Glutamatergic neuron (in vitro differentiated cells): ENCODE measurements around the gene SNU13. TPM values are rescaled to one million over a fixed set of nuclear protein-coding genes. Genes with fewer than 3 reads are reported as not detected.
"Not testable (repeated sequence)": the region's sequence is repeated elsewhere in the genome, so short reads cannot be mapped to it uniquely, and the experiment has no call there.

ENCODE experiments used
- DNase-seq: peaks from one replicate; pipeline ENCODE4 v3.0.0; 2022
- H3K27ac Mint-ChIP-seq: one replicate; pipeline ENCODE4 v1.8.0; 2020; ENCODE audit warnings: mild to moderate bottlenecking, mixed read lengths, inconsistent platforms; ENCODE audit not compliant: unreplicated experiment
- H3K27me3 Mint-ChIP-seq: one replicate; pipeline ENCODE4 v1.8.0; 2020; ENCODE audit warnings: mild to moderate bottlenecking, moderate library complexity, mixed read lengths, inconsistent platforms; ENCODE audit not compliant: unreplicated experiment
- H3K36me3 Mint-ChIP-seq: one replicate; pipeline ENCODE4 v1.8.0; 2020; ENCODE audit warnings: mild to moderate bottlenecking, mixed read lengths, inconsistent platforms; ENCODE audit not compliant: unreplicated experiment
- H3K4me1 Mint-ChIP-seq: one replicate; pipeline ENCODE4 v1.8.0; 2020; ENCODE audit warnings: mild to moderate bottlenecking, low read depth, mixed read lengths, inconsistent platforms; ENCODE audit not compliant: unreplicated experiment
- H3K4me3 Mint-ChIP-seq: one replicate; pipeline ENCODE4 v1.8.0; 2020; ENCODE audit warnings: mild to moderate bottlenecking, mixed read lengths, inconsistent platforms; ENCODE audit not compliant: unreplicated experiment
- H3K9me3 Mint-ChIP-seq: one replicate; pipeline ENCODE4 v1.8.0; 2020; ENCODE audit warnings: mild to moderate bottlenecking, moderate library complexity, mixed read lengths, inconsistent platforms; ENCODE audit not compliant: unreplicated experiment
- CTCF ChIP-seq: fragments of 200-600 bp; sonication (generic); IDR thresholded peaks from one replicate; pipeline ENCODE4 v1.5.0; 2021; ENCODE audit not compliant: partially characterized antibody, unreplicated experiment
- total RNA-seq: library from RNA; stranded (reverse); fragmentation: NEBNext Ultra II Directional; extraction: Animal tissue kit (Norgen Biotek cat#: 25700); gene quantifications from one replicate; pipeline ENCODE4 v1.2.1, GENCODE V29; 2021; ENCODE audit not compliant: unreplicated experiment

The SNU13 gene
- total RNA-seq, 1 donor from 2014 or later = 93.5 TPM

DNA sequence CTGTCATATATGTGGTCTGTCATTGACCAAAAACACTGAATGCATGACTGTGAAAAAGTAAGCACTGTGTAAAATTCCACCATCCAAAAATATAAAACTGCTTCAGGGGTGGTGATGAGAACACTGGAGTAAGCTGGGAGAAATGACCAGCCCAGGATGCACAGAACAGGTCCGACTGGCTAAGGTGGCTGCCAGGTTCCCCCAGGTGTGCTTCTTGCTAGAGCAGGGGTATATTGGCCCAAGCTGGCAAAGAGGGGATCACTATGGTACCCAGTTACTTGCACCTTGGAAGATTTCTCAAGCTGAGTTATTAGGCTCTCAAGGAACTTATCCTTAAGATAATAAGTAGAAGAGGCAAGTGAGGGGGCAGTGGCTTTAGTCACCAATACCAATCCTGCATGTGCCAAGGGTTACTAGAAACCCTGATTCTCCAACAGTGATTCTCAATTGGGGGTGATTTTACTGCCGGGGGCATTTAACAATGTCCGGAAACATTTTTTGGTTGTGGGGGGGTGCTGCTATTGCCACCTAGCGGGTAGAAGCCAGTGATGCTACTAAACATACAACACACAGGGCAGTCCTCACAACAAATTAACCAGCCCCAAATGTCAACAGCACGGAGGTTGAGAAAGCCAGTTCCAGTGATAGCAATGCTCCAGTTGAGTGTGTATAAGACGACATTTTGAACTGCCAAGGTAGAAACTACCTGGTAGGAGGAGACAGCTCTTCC is 15.7 kb downstream of the SNU13 start:
- no peak for TF ChIP-seq CTCF
- peaks cover 2% of the 10 kb centered on the region for H3K9me3 Mint-ChIP-seq
- H3K27ac Mint-ChIP-seq = no peak overlapping the region
- no peak overlapping the region for H3K4me3 Mint-ChIP-seq
- no peaks in the 10 kb centered on the region for H3K36me3 Mint-ChIP-seq
- DNase-seq = no peak
- no peaks in the 10 kb centered on the region for H3K27me3 Mint-ChIP-seq
- no peaks in the 10 kb centered on the region for H3K4me1 Mint-ChIP-seq

GRCh38 chr22:41672096-41672495 is 16.6 kb downstream of the SNU13 start:
- not testable (repeated sequence) for H3K27me3 Mint-ChIP-seq, H3K4me1 Mint-ChIP-seq, H3K9me3 Mint-ChIP-seq, DNase-seq, H3K27ac Mint-ChIP-seq, H3K4me3 Mint-ChIP-seq, H3K36me3 Mint-ChIP-seq

DNA sequence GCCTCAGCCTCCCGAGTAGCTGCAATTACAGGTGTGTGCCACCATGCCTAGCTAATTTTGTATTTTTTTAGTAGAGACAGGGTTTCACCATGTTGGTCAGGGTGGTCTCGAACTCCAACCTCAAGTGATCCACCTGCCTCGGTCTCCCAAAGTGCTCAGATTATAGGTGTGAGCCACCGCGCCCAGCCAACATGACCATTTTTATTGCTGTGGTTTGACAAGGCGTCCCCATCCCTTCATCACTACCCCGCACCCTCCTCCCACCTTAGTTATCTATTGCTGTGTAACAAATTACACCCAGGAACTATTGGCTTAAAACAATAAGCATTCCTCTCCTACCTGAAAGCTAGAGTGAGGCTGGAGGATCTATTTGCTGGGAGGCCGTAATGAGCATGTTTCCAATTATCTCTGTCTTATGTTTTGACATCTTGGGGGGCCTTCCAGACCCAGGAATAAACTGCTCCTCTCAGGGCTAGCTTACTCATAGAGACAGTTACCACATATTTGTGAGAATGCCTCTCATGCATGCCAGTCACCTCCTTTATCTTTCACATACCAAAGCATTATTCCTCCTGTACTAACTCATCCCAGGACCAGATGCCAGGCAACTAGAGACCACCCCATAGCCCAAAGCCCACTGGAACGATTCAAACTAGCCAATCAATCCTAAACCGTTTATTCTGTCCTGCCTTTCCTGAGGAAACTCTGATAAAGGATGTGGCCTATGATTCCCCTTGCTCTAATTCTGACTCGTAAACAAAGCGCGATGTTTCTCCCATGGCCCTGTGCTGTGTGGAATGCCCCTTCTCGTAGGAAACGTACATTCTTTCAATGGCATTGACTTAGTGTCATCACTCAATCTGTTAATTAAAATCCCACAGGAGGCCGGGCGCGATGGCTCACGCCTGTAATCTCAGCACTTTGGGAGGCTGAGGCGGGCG is 19.4 kb downstream of the SNU13 start:
- Mint-ChIP-seq H3K27ac (no peak overlapping the region), H3K36me3 (no peaks in the 10 kb centered on the region), H3K9me3 (peaks cover 2% of the 10 kb centered on the region), H3K4me3 (no peak overlapping the region), H3K4me1 (no peaks in the 10 kb centered on the region), H3K27me3 (peaks cover 3% of the 10 kb centered on the region)
- no peak for DNase-seq
- no peak for TF ChIP-seq CTCF

GRCh38 chr22:41664951-41665350 is 23.7 kb downstream of the SNU13 start:
- Mint-ChIP-seq H3K27me3 (peaks cover 3% of the 10 kb centered on the region), H3K36me3 (no peaks in the 10 kb centered on the region), H3K4me1 (no peaks in the 10 kb centered on the region), H3K9me3 (peaks cover 2% of the 10 kb centered on the region), H3K27ac (no peak overlapping the region), H3K4me3 (no peak overlapping the region)
- no peak for DNase-seq
- no peak for TF ChIP-seq CTCF

DNA sequence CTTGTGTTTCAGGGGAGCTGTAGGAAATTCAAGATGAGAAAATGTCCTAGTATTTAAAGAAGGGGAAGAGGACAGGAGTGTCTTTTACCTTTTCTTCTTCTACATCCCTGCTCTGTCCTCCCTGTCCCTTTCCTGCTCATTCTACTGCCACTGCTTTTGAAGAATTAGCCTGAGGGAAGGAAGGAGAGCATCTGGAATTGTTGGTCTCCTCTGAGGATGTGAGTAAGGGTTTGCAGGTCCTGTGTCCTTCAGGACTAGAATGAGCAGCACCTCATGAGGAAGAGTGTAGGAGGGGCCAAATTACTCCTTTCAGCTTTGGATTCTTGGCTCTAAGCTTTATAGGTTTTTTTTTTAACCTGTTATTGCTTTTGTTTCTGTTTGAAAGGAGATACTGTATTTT is 24.2 kb downstream of the SNU13 start:
- Mint-ChIP-seq H3K9me3 (peaks cover 2% of the 10 kb centered on the region), H3K27ac (no peak overlapping the region), H3K4me3 (no peak overlapping the region), H3K27me3 (peaks cover 3% of the 10 kb centered on the region), H3K36me3 (no peaks in the 10 kb centered on the region), H3K4me1 (no peaks in the 10 kb centered on the region)
- DNase-seq = no peak
- TF ChIP-seq CTCF = no peak

GRCh38 chr22:41663594-41663993 is 25.1 kb downstream of the SNU13 start:
- not testable (repeated sequence) for DNase-seq, H3K4me3 Mint-ChIP-seq, H3K36me3 Mint-ChIP-seq, H3K4me1 Mint-ChIP-seq, H3K9me3 Mint-ChIP-seq, H3K27me3 Mint-ChIP-seq, H3K27ac Mint-ChIP-seq
